NCI-H146 treated with DMSO at 0.1 percent for 48 hours (cell line): Measurements from ENCODE around the gene SLC25A22.

Source experiments
- DNase-seq: peaks from one replicate; lab custom pipeline; 2025; ENCODE audit not compliant: unreplicated experiment; lab: John Stamatoyannopoulos, UW

SLC25A22 gene

GRCh38 chr11:798093-798713 is at the start of gene SLC25A22:
Gene SLC25A22, minus strand, starts transcription at chr11:798281. Its CDS starts 3,275 bp downstream, at chr11:795006.
- peak; percentile 57 for DNase-seq

GRCh38 chr11:847876-848275 is 49.8 kb upstream of the SLC25A22 start:
- no peak for DNase-seq

- no peak for DNase-seq
Observed at GRCh38 chr11:846496-847098, 48.5 kb upstream of the SLC25A22 start.

- no peak for DNase-seq
Observed at GRCh38 chr11:845872-846495, 47.9 kb upstream of the SLC25A22 start.

GRCh38 chr11:844693-845644 is 46.9 kb upstream of the SLC25A22 start:
- DNase-seq: no peak

- DNase-seq: no peak
Observed at GRCh38 chr11:843818-844692, 46.0 kb upstream of the SLC25A22 start.

GRCh38 chr11:843086-843734 is 45.1 kb upstream of the SLC25A22 start:
- no peak for DNase-seq

- peak; percentile 61 for DNase-seq
Observed at GRCh38 chr11:842370-843002, 44.4 kb upstream of the SLC25A22 start, which contains the start of the genes POLR2L and TSPAN4. Gene POLR2L, minus strand, starts transcription at chr11:842529. Its CDS starts 21 bp downstream, at chr11:842508. Gene TSPAN4, plus strand, starts transcription at chr11:842852. Its CDS starts 7,453 bp downstream, at chr11:850305.

- DNase-seq: no peak
Observed at GRCh38 chr11:841981-842369, 43.9 kb upstream of the SLC25A22 start.

- no peak for DNase-seq
Observed at GRCh38 chr11:839875-840617, 42.0 kb upstream of the SLC25A22 start.

GRCh38 chr11:839280-839623 is 41.2 kb upstream of the SLC25A22 start:
- no peak for DNase-seq

- no peak for DNase-seq
Observed at GRCh38 chr11:838441-839279, 40.6 kb upstream of the SLC25A22 start.

GRCh38 chr11:837990-838307 is 39.9 kb upstream of the SLC25A22 start:
- no peak for DNase-seq

GRCh38 chr11:837189-837989 is 39.3 kb upstream of the SLC25A22 start:
- no peak for DNase-seq

- DNase-seq: no peak
Observed at GRCh38 chr11:836700-837099, 38.6 kb upstream of the SLC25A22 start.

- no peak for DNase-seq
Observed at GRCh38 chr11:836274-836673, 38.2 kb upstream of the SLC25A22 start.
